HepG2 (cell line): Measurements from ENCODE around the gene WDR91. TPM values are rescaled to one million over a fixed set of nuclear protein-coding genes. Genes with fewer than 3 reads are reported as not detected.

Source experiments
- ATF6 ChIP-seq: sonication (generic); formaldehyde crosslinking; conservative IDR thresholded peaks from 2 replicates; pipeline ENCODE4 v1.4.0; 2020; ENCODE audit warnings: missing genetic modification reagents
- CBX1 ChIP-seq: IDR thresholded peaks from one replicate; pipeline ENCODE4 v1.6.1; 2016; ENCODE audit warnings: antibody characterized with exemption, low read depth
- FOXP4 ChIP-seq: sonication (generic); formaldehyde crosslinking; IDR thresholded peaks from 2 replicates; pipeline ENCODE4 v1.4.0; 2020; ENCODE audit warnings: missing genetic modification reagents
- HNF4A ChIP-seq: sonication (generic); formaldehyde crosslinking; IDR thresholded peaks from 2 replicates; pipeline ENCODE4 v1.4.0; 2020; ENCODE audit warnings: missing genetic modification reagents
- KDM6A ChIP-seq: IDR thresholded peaks from 2 replicates; pipeline ENCODE4 v1.6.1; 2016; ENCODE audit warnings: low read depth
- MTF2 ChIP-seq: sonication (generic); formaldehyde crosslinking; IDR thresholded peaks from 2 replicates; pipeline ENCODE4 v1.5.0; 2020; ENCODE audit warnings: missing genetic modification reagents, borderline replicate concordance
- MXD3 ChIP-seq: IDR thresholded peaks from 2 replicates; pipeline ENCODE4 v1.6.1; 2016; ENCODE audit warnings: mild to moderate bottlenecking, missing biosample characterization, missing genetic modification reagents
- NR1H2 ChIP-seq: sonication (generic); formaldehyde crosslinking; IDR thresholded peaks from 2 replicates; pipeline ENCODE4 v1.8.1; 2022; ENCODE audit warnings: low read depth, missing genetic modification reagents, borderline replicate concordance
- PAXIP1 ChIP-seq: sonication (generic); formaldehyde crosslinking; conservative IDR thresholded peaks from 2 replicates; pipeline ENCODE4 v1.4.0; 2020; ENCODE audit warnings: mild to moderate bottlenecking, missing genetic modification reagents, moderate library complexity
- PTBP1 ChIP-seq: fragments of 200-400 bp; formaldehyde crosslinking; IDR thresholded peaks from 2 replicates; pipeline ENCODE4 v1.6.1; 2018; ENCODE audit warnings: low read length, low read depth; ENCODE audit not compliant: poor library complexity, severe bottlenecking
- TCF12 ChIP-seq, 2 experiments: fragments of 450-650 bp in 1 of 2; sonication (generic) in 1 of 2; formaldehyde crosslinking in 1 of 2; IDR thresholded peaks; 2 replicates each; pipeline versions ENCODE4 v1.6.1 to v1.8.0; 2017 to 2022; ENCODE audit warnings: antibody characterized with exemption in 1 of 2, mild to moderate bottlenecking in 1 of 2, missing genetic modification reagents in 1 of 2, moderate library complexity in 1 of 2
- TP53 ChIP-seq: sonication (generic); formaldehyde crosslinking; conservative IDR thresholded peaks from 2 replicates; pipeline ENCODE4 v1.4.0; 2020; ENCODE audit warnings: missing genetic modification reagents
- ZGPAT ChIP-seq: IDR thresholded peaks from 2 replicates; pipeline ENCODE4 v1.6.1; 2016; ENCODE audit warnings: mild to moderate bottlenecking
- ZMYM4 ChIP-seq: sonication (generic); formaldehyde crosslinking; IDR thresholded peaks from 2 replicates; pipeline ENCODE4 v1.8.1; 2023; ENCODE audit warnings: mild to moderate bottlenecking, missing genetic modification reagents
- ZNF225 ChIP-seq: sonication (generic); formaldehyde crosslinking; IDR thresholded peaks from 2 replicates; pipeline ENCODE4 v1.4.0; 2020; ENCODE audit warnings: mild to moderate bottlenecking, missing genetic modification reagents
- ZNF256 ChIP-seq: sonication (generic); formaldehyde crosslinking; conservative IDR thresholded peaks from 2 replicates; pipeline ENCODE4 v1.4.0; 2020; ENCODE audit warnings: missing genetic modification reagents
- ZNF704 ChIP-seq: sonication (generic); formaldehyde crosslinking; IDR thresholded peaks from 2 replicates; pipeline ENCODE4 v1.8.1; 2023; ENCODE audit warnings: mild to moderate bottlenecking, inconsistent platforms, moderate library complexity, missing genetic modification reagents, borderline replicate concordance
- polyA plus RNA-seq, 8 experiments: library from polyadenylated mRNA; depleted of rRNA in 3 of 8; stranded (reverse) in 7 of 8; unstranded in 1 of 8; fragments of >200 nt; fragmentation: Illumina TruSeq in 4 of 8; extraction: Trizol in 4 of 8; gene quantifications; 2 replicates each; pipeline versions ENCODE4 v1.2.1 to v1.2.3, GENCODE V29; 2011 to 2016; ENCODE audit warnings: low read depth in 4 of 8, missing spikeins in 1 of 8, mixed read lengths in 1 of 8; ENCODE audit not compliant: insufficient read depth in 1 of 8
- total RNA-seq, 5 experiments: library from RNA; depleted of rRNA; stranded (reverse); fragments of >200 nt; fragmentation: Illumina TruSeq; extraction: Trizol; gene quantifications; 2 replicates each; pipeline ENCODE4 v1.2.3, GENCODE V29; 2016; ENCODE audit warnings: low read depth in 1 of 5

The WDR91 gene
- total and polyA plus RNA-seq, 2 of the 13 experiments (the other 11 are each of a cell fraction or from before 2014, with no cell fraction given) = 11.6 to 12.1 TPM

- TF ChIP-seq ZGPAT (CRISPR knock-in tag) (no peak), MTF2 (CRISPR knock-in tag) (0 out of 2 replicates have a peak, but pooled peaks have one; percentile 59), PAXIP1 (CRISPR knock-in tag) (0 out of 2 replicates have a peak, but pooled peaks have one; percentile 33), PTBP1 (no peak), ZNF256 (CRISPR knock-in tag) (no peak), KDM6A (CRISPR knock-in tag) (no peak), MXD3 (no peak), TCF12 (IDR thresholded peaks at IDR 0.05) (no peak), TCF12 (CRISPR knock-in tag; IDR thresholded peaks at IDR 0.05) (no peak), ZMYM4 (CRISPR knock-in tag) (peak; percentile 61), FOXP4 (CRISPR knock-in tag) (peak; percentile 31; the same call in 1 of the 2 replicates), HNF4A (CRISPR knock-in tag) (0 out of 2 replicates have a peak, but pooled peaks have one; percentile 25), TP53 (CRISPR knock-in tag) (no peak), ZNF225 (CRISPR knock-in tag) (no peak), NR1H2 (CRISPR knock-in tag) (no peak), CBX1 (no peak), ZNF704 (CRISPR knock-in tag) (no peak), ATF6 (no peak)
Measured at GRCh38 chr7:135217645-135218509, 6.6 kb upstream of the WDR91 start (continued).
